ENCODE data around the gene AAR2.

Gene AAR2

GRCh38 chr20:36235892-36236785, at the start of gene AAR2:
Gene AAR2 (plus strand): TSS chr20:36236478. CDS start chr20:36239869, 3,391 bp downstream.
- DNase-seq, result peak; percentile 91

GRCh38 chr20:36193977-36194712, 42.1 kb upstream of the AAR2 start:
- no peak for DNase-seq

GRCh38 chr20:36196676-36197075, 39.6 kb upstream of the AAR2 start:
- no peak for DNase-seq

GRCh38 chr20:36197271-36197670, 39.0 kb upstream of the AAR2 start:
- no peak for DNase-seq

GRCh38 chr20:36199345-36200257, 36.7 kb upstream of the AAR2 start:
- DNase-seq, result peak; percentile 91

- DNase-seq, result no peak
These were observed 35.8 kb upstream of the AAR2 start for GRCh38 chr20:36200451-36200850.

- no peak for DNase-seq
These were observed 35.1 kb upstream of the AAR2 start for GRCh38 chr20:36201198-36201597.

- DNase-seq, result peak; percentile 90
These were observed 33.4 kb upstream of the AAR2 start for GRCh38 chr20:36202891-36203338.

GRCh38 chr20:36203861-36204260, 32.4 kb upstream of the AAR2 start:
- no peak for DNase-seq

GRCh38 chr20:36205026-36205425, 31.3 kb upstream of the AAR2 start:
- no peak for DNase-seq

- DNase-seq, result no peak
These were observed 30.2 kb upstream of the AAR2 start for GRCh38 chr20:36206068-36206467.

GRCh38 chr20:36206641-36207040, 29.6 kb upstream of the AAR2 start:
- DNase-seq, result no peak

GRCh38 chr20:36207602-36208001, 28.7 kb upstream of the AAR2 start:
- no peak for DNase-seq

GRCh38 chr20:36208257-36208656, 28.0 kb upstream of the AAR2 start:
- no peak for DNase-seq

GRCh38 chr20:36210436-36211021, 25.7 kb upstream of the AAR2 start:
- no peak for DNase-seq

GRCh38 chr20:36213362-36213761, 22.9 kb upstream of the AAR2 start:
- DNase-seq, result no peak

- DNase-seq, result no peak
These were observed 21.5 kb upstream of the AAR2 start for GRCh38 chr20:36214684-36215256.

- no peak for DNase-seq
These were observed 20.5 kb upstream of the AAR2 start for GRCh38 chr20:36215778-36216177.

GRCh38 chr20:36216314-36217025, 19.8 kb upstream of the AAR2 start:
- DNase-seq, result no peak

- no peak for DNase-seq
These were observed 19.1 kb upstream of the AAR2 start for GRCh38 chr20:36217226-36217625.

- no peak for DNase-seq
These were observed 17.8 kb upstream of the AAR2 start for GRCh38 chr20:36218380-36219064.

All from activated CD8-positive, alpha-beta memory T cell treated with anti-CD3 and anti-CD28 coated beads for 24 hours (primary cell).